Subcutaneous adipose tissue (tissue), 4 donors: ENCODE results near the gene ZNF469. TPM values are rescaled to one million over a fixed set of nuclear protein-coding genes. Genes with fewer than 3 reads are reported as not detected.

ENCODE experiments used
- CTCF ChIP-seq: fragments of 450-650 bp; IDR thresholded peaks from one replicate; pipeline ENCODE4 v1.5.1; 2016; ENCODE audit warnings: low read depth, mild to moderate bottlenecking, control low read depth, antibody characterized with exemption, moderate library complexity
- total RNA-seq, 4 donors: library from RNA; depleted of rRNA; stranded (reverse); fragments of >200 nt; gene quantifications; one replicate each; pipeline ENCODE4 v1.1.0, GENCODE V29; 2016

ZNF469 gene
- total RNA-seq, 4 donors from 2014 or later: 0.57 to 1.3 (median 0.75) TPM

DNA sequence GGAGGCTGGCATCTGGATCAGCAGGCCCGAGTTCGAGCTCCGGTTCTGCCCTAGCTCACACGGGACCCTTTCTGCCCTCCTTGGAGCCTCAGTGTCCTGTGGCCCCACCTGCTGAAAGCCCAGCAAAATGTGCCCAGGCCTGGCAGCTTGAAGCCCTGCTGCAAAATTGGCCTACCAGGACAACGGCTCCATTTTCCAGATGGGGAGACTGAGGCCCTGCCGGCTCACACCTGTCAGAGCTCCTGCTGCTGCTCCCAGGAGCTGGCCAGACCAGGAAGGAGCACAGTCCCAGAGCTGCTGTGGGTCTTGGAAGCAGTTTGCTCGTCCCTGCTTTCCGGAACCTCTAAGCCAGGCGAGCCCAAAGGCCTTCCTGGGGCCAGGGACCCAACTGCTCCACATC, 17.4 kb downstream of the ZNF469 start:
- no peak for TF ChIP-seq CTCF

GRCh38 chr16:88401604-88402246, 19.0 kb downstream of the ZNF469 start:
- no peak for TF ChIP-seq CTCF

- TF ChIP-seq CTCF: no peak
These were observed 19.9 kb downstream of the ZNF469 start for GRCh38 chr16:88402551-88403240.

- TF ChIP-seq CTCF: no peak
These were observed 21.2 kb downstream of the ZNF469 start for GRCh38 chr16:88403794-88404581.

GRCh38 chr16:88404769-88405168, 22.0 kb downstream of the ZNF469 start:
- TF ChIP-seq CTCF: no peak

GRCh38 chr16:88405216-88406060, 22.7 kb downstream of the ZNF469 start:
- TF ChIP-seq CTCF: no peak
